Neutrophil (primary cell): ENCODE results near the gene ERGIC3.

Source experiments
- H3K27ac ChIP-seq: fragments of 200-600 bp; sonication (generic); 2 replicates; pipeline ENCODE4 v1.5.1; 2016; ENCODE audit warnings: mild to moderate bottlenecking, moderate library complexity
- H3K27me3 ChIP-seq: fragments of 200-600 bp; sonication (generic); 2 replicates; pipeline ENCODE4 v1.6.0; 2016; ENCODE audit warnings: mild to moderate bottlenecking
- H3K36me3 ChIP-seq: fragments of 200-600 bp; sonication (generic); 2 replicates; pipeline ENCODE4 v1.5.1; 2017
- H3K4me1 ChIP-seq, 2 experiments: fragments of 200-600 bp in 1 of 2; sonication (generic) in 1 of 2; 1 replicate in 1 of 2; 2 replicates in 1 of 2; pipeline versions ENCODE4 v1.5.1 to v1.6.1; 2013 to 2016; ENCODE audit warnings: low read depth in 1 of 2, low read length in 1 of 2, mild to moderate bottlenecking in 1 of 2, moderate library complexity in 1 of 2; ENCODE audit not compliant: control insufficient read depth in 1 of 2, insufficient read depth in 1 of 2
- H3K4me3 ChIP-seq, 2 experiments: fragments of 200-600 bp in 1 of 2; sonication (generic) in 1 of 2; 1 replicate in 1 of 2; 2 replicates in 1 of 2; pipeline ENCODE4 v1.5.1; 2013 to 2016; ENCODE audit warnings: low read depth in 1 of 2, low read length in 1 of 2, mild to moderate bottlenecking in 1 of 2, moderate library complexity in 1 of 2
- H3K9me3 ChIP-seq: fragments of 200-600 bp; sonication (generic); 2 replicates; pipeline ENCODE4 v1.5.1; 2016
- TF ChIP-seq, protein P1 (sequence below): fragments of 200-600 bp; sonication (generic); IDR thresholded peaks from 2 replicates; pipeline ENCODE4 v1.5.1; 2016; ENCODE audit warnings: antibody characterized with exemption

Gene ERGIC3

DNA sequence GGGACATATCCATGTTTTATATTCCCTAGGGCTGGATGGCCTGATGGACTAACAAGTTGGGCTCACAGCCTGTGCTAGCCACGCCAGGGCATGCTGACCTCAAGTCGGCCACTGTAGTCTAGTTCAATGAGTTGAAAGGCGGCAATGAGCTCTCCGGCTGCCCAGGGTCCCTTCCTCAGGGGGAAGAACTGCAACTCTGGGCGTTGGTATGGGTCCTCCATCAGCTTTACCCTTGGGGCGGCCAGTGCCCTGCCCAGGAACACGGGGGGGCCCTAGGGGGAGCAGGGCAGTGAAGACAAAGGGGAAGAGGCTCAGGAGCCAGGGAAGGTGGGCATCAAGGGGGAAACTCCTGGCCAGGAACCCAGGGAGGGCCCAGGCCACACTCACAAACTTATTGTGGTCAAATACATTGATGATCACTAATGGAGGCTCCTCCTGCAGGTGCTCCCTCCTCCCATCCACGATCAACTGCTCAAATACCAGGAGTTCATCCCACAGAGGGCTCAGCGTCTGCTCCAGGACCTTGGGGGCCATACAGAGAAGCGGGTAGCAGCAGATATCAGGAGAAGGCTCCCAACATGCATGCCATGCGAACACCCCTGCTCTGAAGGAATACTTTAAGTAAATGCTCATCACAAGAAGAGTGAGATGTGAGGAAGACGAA, 41.0 kb downstream of the ERGIC3 start:
- TF ChIP-seq, protein P1, sequence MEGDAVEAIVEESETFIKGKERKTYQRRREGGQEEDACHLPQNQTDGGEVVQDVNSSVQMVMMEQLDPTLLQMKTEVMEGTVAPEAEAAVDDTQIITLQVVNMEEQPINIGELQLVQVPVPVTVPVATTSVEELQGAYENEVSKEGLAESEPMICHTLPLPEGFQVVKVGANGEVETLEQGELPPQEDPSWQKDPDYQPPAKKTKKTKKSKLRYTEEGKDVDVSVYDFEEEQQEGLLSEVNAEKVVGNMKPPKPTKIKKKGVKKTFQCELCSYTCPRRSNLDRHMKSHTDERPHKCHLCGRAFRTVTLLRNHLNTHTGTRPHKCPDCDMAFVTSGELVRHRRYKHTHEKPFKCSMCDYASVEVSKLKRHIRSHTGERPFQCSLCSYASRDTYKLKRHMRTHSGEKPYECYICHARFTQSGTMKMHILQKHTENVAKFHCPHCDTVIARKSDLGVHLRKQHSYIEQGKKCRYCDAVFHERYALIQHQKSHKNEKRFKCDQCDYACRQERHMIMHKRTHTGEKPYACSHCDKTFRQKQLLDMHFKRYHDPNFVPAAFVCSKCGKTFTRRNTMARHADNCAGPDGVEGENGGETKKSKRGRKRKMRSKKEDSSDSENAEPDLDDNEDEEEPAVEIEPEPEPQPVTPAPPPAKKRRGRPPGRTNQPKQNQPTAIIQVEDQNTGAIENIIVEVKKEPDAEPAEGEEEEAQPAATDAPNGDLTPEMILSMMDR: no peak
- no peak overlapping the region for H3K4me3 ChIP-seq

DNA sequence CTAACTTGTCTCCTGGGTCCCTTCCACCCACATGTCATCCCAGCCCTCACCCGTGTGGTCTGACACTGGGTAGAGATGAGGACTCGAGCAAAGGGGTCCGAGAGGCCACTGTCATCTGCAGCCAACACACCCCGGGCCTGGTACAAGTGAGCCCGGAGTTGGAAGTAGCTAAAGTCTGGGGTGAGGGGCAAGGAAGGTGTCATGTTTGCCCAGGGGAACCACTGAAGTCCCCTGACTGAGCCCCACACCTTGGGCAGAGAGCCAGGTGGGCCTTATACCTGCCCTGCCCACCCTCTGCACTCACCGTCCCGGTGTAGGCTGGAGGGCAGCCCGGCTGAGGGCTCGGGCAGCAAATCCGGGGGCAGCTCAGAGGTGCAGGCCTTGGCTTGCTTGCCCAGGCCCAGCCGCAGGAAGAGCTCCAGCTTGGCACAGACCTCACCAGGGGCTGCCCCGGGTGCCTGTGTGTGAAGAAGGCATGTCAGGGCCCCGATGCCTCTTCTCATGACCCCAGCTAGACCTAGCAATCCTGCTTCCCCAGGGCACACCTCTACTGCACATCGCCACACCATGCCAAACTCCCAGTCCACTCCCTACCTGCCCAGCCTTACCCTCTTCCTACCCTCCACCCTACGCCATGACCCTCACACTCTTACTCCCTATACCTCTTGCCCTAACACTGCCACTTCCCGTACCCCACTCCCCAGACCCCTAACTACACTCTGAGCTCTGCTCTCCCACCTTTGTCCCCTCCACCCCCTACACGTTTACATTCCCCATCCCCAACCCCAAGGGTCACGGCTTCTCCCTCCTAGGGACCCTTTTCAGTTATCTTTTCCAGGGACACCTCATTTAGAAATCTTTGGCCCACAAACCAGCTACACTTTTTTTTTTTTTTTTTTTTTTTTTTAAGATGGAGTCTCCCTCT, 42.0 kb downstream of the ERGIC3 start:
- H3K27ac ChIP-seq: no peak overlapping the region
- no peaks in the 10 kb centered on the region for H3K4me1 ChIP-seq
- H3K27me3 ChIP-seq: no peaks in the 10 kb centered on the region
- H3K36me3 ChIP-seq: no peaks in the 10 kb centered on the region
- no peaks in the 10 kb centered on the region for H3K9me3 ChIP-seq
- no peak overlapping the region for H3K4me3 ChIP-seq
- TF ChIP-seq, protein P1: no peak

More for the DNA sequence above, 41.0 kb downstream of the ERGIC3 start:
- no peaks in the 10 kb centered on the region for H3K9me3 ChIP-seq
- H3K4me1 ChIP-seq: no peaks in the 10 kb centered on the region
- no peak overlapping the region for H3K27ac ChIP-seq
- no peaks in the 10 kb centered on the region for H3K36me3 ChIP-seq
- no peaks in the 10 kb centered on the region for H3K27me3 ChIP-seq

DNA sequence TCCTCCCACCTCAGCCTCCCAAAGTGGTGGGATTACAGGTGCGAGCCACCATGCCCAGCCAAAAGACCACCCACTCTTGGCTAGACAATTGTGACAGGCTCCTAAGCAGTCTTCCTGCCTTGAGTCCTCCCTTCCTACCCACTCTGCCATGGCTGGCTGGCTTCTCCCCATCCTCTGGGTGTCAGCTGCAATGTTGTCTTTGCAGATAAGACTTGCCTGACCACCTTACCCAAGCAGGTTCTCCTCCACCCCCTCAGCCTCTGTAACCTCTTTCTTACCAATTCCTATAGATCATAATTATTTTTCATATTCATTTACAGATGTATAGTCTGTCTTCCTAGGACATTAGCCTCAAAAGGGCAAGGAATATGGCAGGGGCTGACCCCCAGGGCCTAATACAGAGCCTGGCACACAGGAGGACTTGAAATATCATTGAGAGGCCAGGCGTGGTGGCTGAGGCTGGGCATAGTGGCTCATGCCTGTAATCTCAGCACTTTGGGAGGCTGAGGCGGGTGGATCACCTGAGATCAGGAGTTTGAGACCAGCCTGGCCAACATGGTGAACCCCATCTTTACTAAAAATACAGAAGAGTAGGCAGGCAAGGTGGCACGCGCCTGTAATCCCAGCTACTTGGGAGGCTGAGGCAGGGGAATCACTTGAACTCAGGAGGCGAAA, 45.0 kb downstream of the ERGIC3 start:
- Histone ChIP-seq H3K4me3 (no peak overlapping the region), H3K27me3 (no peaks in the 10 kb centered on the region), H3K4me1 (no peaks in the 10 kb centered on the region), H3K27ac (no peak overlapping the region), H3K9me3 (no peaks in the 10 kb centered on the region), H3K36me3 (no peaks in the 10 kb centered on the region)
- TF ChIP-seq, protein P1: no peak

DNA sequence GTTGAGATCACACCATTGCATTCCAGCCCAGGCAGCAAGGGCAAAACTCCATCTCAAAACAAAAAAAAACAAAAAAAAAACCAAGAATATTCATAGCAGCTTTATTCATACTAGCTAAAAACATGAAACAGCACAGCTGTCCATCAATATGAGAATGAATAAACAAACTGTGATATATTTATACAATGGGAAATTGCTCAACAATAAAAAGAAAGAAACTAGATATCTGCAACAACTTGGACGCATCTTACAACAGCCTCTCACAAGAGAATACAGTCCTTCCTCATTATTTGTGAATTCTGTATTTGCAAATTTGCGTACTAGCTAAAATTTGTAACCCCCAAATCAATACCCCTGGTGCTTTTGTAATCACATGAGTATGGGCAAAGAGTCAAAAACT, 45.6 kb downstream of the ERGIC3 start:
- TF ChIP-seq, protein P1: no peak
- Histone ChIP-seq H3K9me3 (no peaks in the 10 kb centered on the region), H3K4me3 (no peak overlapping the region), H3K36me3 (no peaks in the 10 kb centered on the region), H3K4me1 (no peaks in the 10 kb centered on the region), H3K27ac (no peak overlapping the region), H3K27me3 (no peaks in the 10 kb centered on the region)

DNA sequence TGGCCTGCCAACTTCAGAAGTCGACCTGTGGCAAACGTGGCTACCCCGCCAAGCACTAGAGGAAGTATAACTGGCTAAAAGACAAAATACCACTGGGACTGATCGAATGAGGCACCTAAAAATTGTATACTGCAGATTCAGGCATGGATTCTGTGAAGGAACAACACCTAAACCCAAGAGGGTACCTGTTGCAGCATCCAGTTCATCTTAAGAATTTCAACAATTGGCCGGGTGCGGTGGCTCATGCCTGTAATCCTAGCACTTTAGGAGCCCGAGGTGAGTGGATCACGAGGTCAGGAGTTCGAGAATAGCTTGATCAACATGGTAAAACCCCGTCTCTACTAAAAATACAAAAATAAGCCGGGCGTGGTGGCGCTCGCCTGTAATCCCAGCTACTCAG, 46.5 kb downstream of the ERGIC3 start:
- TF ChIP-seq, protein P1: no peak
- Histone ChIP-seq H3K4me1 (no peaks in the 10 kb centered on the region), H3K27ac (no peak overlapping the region)

More for the DNA sequence above, 46.5 kb downstream of the ERGIC3 start:
- Histone ChIP-seq H3K36me3 (no peaks in the 10 kb centered on the region), H3K9me3 (no peaks in the 10 kb centered on the region), H3K27me3 (no peaks in the 10 kb centered on the region), H3K4me3 (no peak overlapping the region)
